Measurements from ENCODE around the gene KCNF1.

DNA sequence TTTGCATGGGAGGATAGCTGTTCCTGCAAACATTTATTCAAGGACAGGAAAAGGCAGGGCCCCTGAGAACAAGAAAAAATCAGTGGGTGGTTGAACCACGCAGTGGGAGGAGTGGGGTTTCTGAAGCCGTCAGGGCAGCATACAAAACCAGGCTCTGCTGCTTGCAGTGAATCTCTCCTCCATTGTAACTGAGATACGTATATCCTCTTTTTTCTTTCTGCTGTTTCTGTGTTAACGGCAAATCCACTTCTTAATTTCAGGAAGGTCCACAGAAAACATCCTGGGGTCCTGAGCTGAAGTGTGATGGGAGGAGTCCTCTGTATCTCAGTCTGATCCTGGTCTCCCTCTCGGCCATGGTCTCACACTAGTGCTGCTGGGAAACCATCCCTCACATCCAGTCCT, 27.2 kb upstream of the KCNF1 start:
- TF ChIP-seq, protein P1, sequence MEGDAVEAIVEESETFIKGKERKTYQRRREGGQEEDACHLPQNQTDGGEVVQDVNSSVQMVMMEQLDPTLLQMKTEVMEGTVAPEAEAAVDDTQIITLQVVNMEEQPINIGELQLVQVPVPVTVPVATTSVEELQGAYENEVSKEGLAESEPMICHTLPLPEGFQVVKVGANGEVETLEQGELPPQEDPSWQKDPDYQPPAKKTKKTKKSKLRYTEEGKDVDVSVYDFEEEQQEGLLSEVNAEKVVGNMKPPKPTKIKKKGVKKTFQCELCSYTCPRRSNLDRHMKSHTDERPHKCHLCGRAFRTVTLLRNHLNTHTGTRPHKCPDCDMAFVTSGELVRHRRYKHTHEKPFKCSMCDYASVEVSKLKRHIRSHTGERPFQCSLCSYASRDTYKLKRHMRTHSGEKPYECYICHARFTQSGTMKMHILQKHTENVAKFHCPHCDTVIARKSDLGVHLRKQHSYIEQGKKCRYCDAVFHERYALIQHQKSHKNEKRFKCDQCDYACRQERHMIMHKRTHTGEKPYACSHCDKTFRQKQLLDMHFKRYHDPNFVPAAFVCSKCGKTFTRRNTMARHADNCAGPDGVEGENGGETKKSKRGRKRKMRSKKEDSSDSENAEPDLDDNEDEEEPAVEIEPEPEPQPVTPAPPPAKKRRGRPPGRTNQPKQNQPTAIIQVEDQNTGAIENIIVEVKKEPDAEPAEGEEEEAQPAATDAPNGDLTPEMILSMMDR (IDR thresholded peaks at IDR 0.05; ENCODE audit: low read length) = no peak
- no peak for TF ChIP-seq EZH2phosphoT487 (IDR thresholded peaks at IDR 0.05; ENCODE audit: low read length)
